Liver (tissue), 3 donors: ENCODE measurements around the gene BAMBI.
"Not testable (repeated sequence)": the region's sequence is repeated elsewhere in the genome, so short reads cannot be mapped to it uniquely, and the experiment has no call there.

ENCODE experiments used
- FOXA1 ChIP-seq: IDR thresholded peaks from 2 replicates; pipeline ENCODE4 v1.6.1; 2016; ENCODE audit warnings: antibody characterized with exemption
- HNF4A ChIP-seq, 2 donors: conservative IDR thresholded peaks; 2 replicates each; pipeline ENCODE4 v1.6.1; 2016; ENCODE audit warnings: antibody characterized with exemption in 2 of 2, mild to moderate bottlenecking in 2 of 2
- MAX ChIP-seq: IDR thresholded peaks from 2 replicates; pipeline ENCODE4 v1.6.1; 2016; ENCODE audit warnings: antibody characterized with exemption
- RAD21 ChIP-seq, 2 donors: IDR thresholded peaks; 2 replicates each; pipeline ENCODE4 v1.6.1; 2016; ENCODE audit warnings: antibody characterized with exemption in 2 of 2, mild to moderate bottlenecking in 2 of 2
- TAF1 ChIP-seq: conservative IDR thresholded peaks from 2 replicates; pipeline ENCODE4 v1.6.1; 2016; ENCODE audit warnings: antibody characterized with exemption, mild to moderate bottlenecking
- YY1 ChIP-seq: IDR thresholded peaks from 2 replicates; pipeline ENCODE4 v1.6.1; 2016; ENCODE audit warnings: antibody characterized with exemption, mild to moderate bottlenecking
- TF ChIP-seq, protein P1 (sequence below): fragments of 150-350 bp; IDR thresholded peaks from 2 replicates; pipeline ENCODE4 v1.5.1; 2017; ENCODE audit warnings: improper control_type of control experiment, low read depth, low read length; ENCODE audit not compliant: missing input control
- TF ChIP-seq, protein P2 (sequence below): IDR thresholded peaks from 2 replicates; pipeline ENCODE4 v1.6.1; 2016; ENCODE audit warnings: antibody characterized with exemption
- donor health status: healthy.
- donor health status: healthy.

- not testable (repeated sequence) for TF ChIP-seq HNF4A (conservative IDR thresholded peaks at IDR 0.05); YY1; RAD21 (IDR thresholded peaks at IDR 0.05); MAX; TAF1; FOXA1
- TF ChIP-seq, protein P1, sequence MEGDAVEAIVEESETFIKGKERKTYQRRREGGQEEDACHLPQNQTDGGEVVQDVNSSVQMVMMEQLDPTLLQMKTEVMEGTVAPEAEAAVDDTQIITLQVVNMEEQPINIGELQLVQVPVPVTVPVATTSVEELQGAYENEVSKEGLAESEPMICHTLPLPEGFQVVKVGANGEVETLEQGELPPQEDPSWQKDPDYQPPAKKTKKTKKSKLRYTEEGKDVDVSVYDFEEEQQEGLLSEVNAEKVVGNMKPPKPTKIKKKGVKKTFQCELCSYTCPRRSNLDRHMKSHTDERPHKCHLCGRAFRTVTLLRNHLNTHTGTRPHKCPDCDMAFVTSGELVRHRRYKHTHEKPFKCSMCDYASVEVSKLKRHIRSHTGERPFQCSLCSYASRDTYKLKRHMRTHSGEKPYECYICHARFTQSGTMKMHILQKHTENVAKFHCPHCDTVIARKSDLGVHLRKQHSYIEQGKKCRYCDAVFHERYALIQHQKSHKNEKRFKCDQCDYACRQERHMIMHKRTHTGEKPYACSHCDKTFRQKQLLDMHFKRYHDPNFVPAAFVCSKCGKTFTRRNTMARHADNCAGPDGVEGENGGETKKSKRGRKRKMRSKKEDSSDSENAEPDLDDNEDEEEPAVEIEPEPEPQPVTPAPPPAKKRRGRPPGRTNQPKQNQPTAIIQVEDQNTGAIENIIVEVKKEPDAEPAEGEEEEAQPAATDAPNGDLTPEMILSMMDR: not testable (repeated sequence)
- TF ChIP-seq, protein P2, sequence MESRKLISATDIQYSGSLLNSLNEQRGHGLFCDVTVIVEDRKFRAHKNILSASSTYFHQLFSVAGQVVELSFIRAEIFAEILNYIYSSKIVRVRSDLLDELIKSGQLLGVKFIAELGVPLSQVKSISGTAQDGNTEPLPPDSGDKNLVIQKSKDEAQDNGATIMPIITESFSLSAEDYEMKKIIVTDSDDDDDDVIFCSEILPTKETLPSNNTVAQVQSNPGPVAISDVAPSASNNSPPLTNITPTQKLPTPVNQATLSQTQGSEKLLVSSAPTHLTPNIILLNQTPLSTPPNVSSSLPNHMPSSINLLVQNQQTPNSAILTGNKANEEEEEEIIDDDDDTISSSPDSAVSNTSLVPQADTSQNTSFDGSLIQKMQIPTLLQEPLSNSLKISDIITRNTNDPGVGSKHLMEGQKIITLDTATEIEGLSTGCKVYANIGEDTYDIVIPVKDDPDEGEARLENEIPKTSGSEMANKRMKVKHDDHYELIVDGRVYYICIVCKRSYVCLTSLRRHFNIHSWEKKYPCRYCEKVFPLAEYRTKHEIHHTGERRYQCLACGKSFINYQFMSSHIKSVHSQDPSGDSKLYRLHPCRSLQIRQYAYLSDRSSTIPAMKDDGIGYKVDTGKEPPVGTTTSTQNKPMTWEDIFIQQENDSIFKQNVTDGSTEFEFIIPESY: not testable (repeated sequence)
Observed at GRCh38 chr10:28658824-28659223, 18.5 kb upstream of the BAMBI start.
